Transverse colon (tissue), 3 donors: ENCODE measurements around the gene MTNR1B.

ENCODE experiments used
- CTCF ChIP-seq, 5 experiments: fragments of 200-600 bp in 3 of 5; fragments of 450-650 bp in 2 of 5; sonication (generic) in 3 of 5; IDR thresholded peaks; 1 replicate in 2 of 5; 2 replicates in 3 of 5; pipeline ENCODE4 v1.5.1; 2016 to 2017; ENCODE audit warnings: antibody characterized with exemption in 5 of 5, inconsistent platforms in 3 of 5, mild to moderate bottlenecking in 2 of 5, moderate library complexity in 1 of 5
- POLR2A ChIP-seq: fragments of 450-650 bp; IDR thresholded peaks from one replicate; pipeline ENCODE4 v1.6.1; 2016; ENCODE audit warnings: antibody characterized with exemption, mild to moderate bottlenecking, moderate library complexity

GRCh38 chr11:92964471-92964870 is 5.0 kb upstream of the MTNR1B start:
- TF ChIP-seq CTCF (IDR thresholded peaks at IDR 0.05) (no peak), POLR2A (no peak)
